ENCODE results near the gene SCO2.

The SCO2 gene

DNA sequence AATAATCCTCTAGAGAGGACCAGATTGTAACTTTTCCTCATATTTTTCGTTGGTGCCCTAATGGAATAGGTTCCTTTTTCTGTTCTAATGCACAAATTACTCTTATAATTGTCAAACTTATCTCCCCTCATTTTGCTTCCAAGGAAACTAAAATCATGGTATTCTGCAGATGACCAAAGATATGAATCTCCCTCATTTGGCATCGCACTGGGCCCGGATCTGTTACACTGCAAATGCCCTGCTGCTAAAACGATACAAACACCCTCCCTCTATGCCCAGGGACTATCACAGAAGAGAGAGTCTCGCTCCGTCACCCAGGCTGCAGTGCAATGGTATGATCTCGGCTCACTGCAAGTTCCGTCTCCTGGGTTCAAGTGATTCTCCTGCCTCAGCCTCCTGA, 27.9 kb upstream of the SCO2 start:
- ChIA-PET POLR2A (interaction anchor here (0.6 to 0.7 kb wide), 2 partner anchors 28 to 355 kb away, joined by 3 to 4 read pairs; partner anchors contain the start of gene SCO2), CTCF (interaction anchor here (6.6 to 16.1 kb wide), 2 partner anchors 11 to 26 kb away, joined by 68 to 136 read pairs; partner anchors contain the start of genes SCO2, SYCE3 and TYMP)
- no peak for TF ChIP-seq CTCF (IDR thresholded peaks at IDR 0.05; ENCODE audit: control extremely low read depth, extremely low read depth, low read depth, missing control alignments)
- DNase-seq (ENCODE audit: extremely low spot score) = no peak

GRCh38 chr22:50551160-50551752, 25.9 kb upstream of the SCO2 start:
- POLR2A ChIA-PET = no interaction called here
- CTCF ChIA-PET = interaction anchor here (0.8 to 16.1 kb wide), 5 partner anchors 12 to 70 kb away, joined by 3 to 136 read pairs (median 3); partner anchors contain the start of genes SCO2, SYCE3 and TYMP
- DNase-seq (ENCODE audit: extremely low spot score) = no peak
- TF ChIP-seq CTCF (IDR thresholded peaks at IDR 0.05; ENCODE audit: control extremely low read depth, extremely low read depth, low read depth, missing control alignments) = no peak

DNA sequence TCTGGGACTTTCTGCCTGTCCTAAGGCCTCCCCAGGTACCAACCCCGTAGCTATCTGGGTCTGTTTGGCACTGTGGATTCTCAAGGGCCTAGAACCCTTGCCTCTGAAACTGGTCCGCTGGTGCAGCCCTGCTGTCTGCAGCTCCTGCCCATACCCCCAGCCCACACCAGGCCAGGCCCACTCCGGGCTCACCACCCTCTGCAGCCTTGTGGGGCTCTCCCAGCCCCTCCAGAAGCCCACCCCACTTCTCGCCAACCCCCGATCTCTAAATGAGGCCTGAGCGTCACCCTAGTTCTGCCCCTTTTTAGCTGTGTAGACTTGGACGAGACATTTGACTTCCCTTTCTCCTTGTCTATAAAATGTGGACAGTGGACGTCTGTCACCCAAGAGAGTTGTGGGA, 25.0 kb upstream of the SCO2 start:
- TF ChIP-seq CTCF (IDR thresholded peaks at IDR 0.05; ENCODE audit: control extremely low read depth, extremely low read depth, low read depth, missing control alignments) = no peak
- DNase-seq (ENCODE audit: extremely low spot score) = no peak
- CTCF ChIA-PET = interaction anchor here (0.9 to 16.1 kb wide), 4 partner anchors 11 to 23 kb away, joined by 3 to 136 read pairs (median 36); partner anchors contain the start of genes SCO2, SYCE3 and TYMP
- POLR2A ChIA-PET = interaction anchor here (0.9 kb wide), 1 partner anchor 13 kb away, joined by 3 read pairs; no protein-coding TSS in a partner anchor

- ChIA-PET CTCF (interaction anchor here (1.2 to 16.1 kb wide), 6 partner anchors 8 to 71 kb away, joined by 7 to 136 read pairs (median 9); partner anchors contain the start of genes SCO2, SYCE3 and TYMP), POLR2A (interaction anchor here (0.8 kb wide), 1 partner anchor 14 kb away, joined by 3 read pairs; no protein-coding TSS in a partner anchor)
- peak; percentile 8 for DNase-seq (ENCODE audit: extremely low spot score)
- TF ChIP-seq CTCF (IDR thresholded peaks at IDR 0.05; ENCODE audit: control extremely low read depth, extremely low read depth, low read depth, missing control alignments) = no peak
Observed at GRCh38 chr22:50548921-50549790, 23.8 kb upstream of the SCO2 start.

DNA sequence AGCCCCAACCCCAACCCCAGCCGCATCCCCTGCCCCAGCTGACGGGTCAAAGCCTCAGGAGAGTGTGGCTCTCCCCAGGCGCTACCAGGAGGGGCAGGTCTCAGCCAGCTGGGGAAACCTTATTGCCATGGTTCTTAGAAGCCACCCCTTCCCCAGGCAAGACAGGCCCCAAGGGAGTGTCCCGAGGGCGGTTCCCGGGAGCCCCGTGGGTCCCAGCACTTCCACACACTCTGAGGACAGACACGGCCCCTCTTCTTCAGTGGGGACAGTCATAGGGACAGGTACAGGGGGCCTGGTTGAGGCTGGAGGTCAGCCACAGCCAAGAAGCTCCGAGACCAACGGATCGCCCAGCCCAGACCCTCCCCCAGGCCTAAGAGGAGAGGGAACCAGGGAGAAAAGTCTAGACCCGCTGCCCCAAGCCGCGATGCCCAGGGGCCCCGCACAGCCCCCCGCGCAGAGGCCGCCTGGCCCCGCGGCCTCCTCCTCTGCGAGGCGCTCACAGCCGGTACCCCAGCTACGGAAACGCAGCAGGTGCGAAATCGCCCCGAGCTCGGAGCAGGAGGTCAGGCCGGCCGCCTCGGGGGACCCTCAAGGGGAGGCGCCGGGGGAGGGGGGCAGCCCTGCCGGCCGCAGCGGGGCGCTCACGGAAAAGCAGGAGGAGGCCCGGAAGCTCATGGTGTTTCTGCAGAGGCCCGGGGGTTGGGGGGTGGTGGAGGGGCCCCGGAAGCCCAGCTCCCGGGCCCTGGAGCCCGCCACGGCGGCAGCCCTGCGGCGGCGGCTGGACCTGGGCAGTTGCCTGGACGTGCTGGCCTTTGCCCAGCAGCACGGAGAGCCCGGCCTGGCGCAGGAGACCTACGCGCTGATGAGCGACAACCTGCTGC, 22.9 kb upstream of the SCO2 start:
- POLR2A ChIA-PET = interaction anchor here (0.8 kb wide), 1 partner anchor 15 kb away, joined by 3 read pairs; no protein-coding TSS in a partner anchor
- TF ChIP-seq CTCF (IDR thresholded peaks at IDR 0.05; ENCODE audit: control extremely low read depth, extremely low read depth, low read depth, missing control alignments) = peak; percentile 9
- CTCF ChIA-PET = interaction anchor here (1.2 to 16.1 kb wide), 7 partner anchors 9 to 72 kb away, joined by 4 to 136 read pairs (median 7); partner anchors contain the start of genes SCO2, SYCE3 and TYMP
- DNase-seq (ENCODE audit: extremely low spot score) = peak; percentile 76

Measured in GM10248 (cell line).